Spleen (tissue), 7 donors: ENCODE measurements around the gene COL8A1.

Source experiments
- CTCF ChIP-seq, 11 experiments: fragments of 200-600 bp in 7 of 11; fragments of 450-650 bp in 4 of 11; sonication (generic) in 4 of 11; IDR thresholded peaks in 8 of 11; conservative IDR thresholded peaks in 3 of 11; 1 replicate in 7 of 11; 2 replicates in 4 of 11; pipeline versions ENCODE4 v1.4.0 to v1.8.0; 2016 to 2021; ENCODE audit warnings: antibody characterized with exemption in 11 of 11, inconsistent platforms in 4 of 11, mild to moderate bottlenecking in 1 of 11
- POLR2A ChIP-seq, 3 donors: fragments of 450-650 bp; IDR thresholded peaks; one replicate each; pipeline ENCODE4 v1.5.1; 2017; ENCODE audit warnings: antibody characterized with exemption in 3 of 3, mild to moderate bottlenecking in 1 of 3
- POLR2AphosphoS5 ChIP-seq, 3 donors: sonication (generic); formaldehyde crosslinking; IDR thresholded peaks; one replicate each; pipeline ENCODE4 v1.5.1; 2017; ENCODE audit warnings: antibody characterized with exemption in 3 of 3
- donor health status: DM: no; HTN: no; CAD: no; lungs with moderate emphysema.
- donor health status: DM: no; HTN: no; CAD: no.
- donor health status: DM: no; HTN: no; CAD: no.

GRCh38 chr3:99638167-99638948 is at the start of gene COL8A1:
- TF ChIP-seq CTCF (IDR thresholded peaks at IDR 0.05 in 8 of 11, conservative IDR thresholded peaks at IDR 0.05 in 3 of 11), result no peak
- TF ChIP-seq POLR2AphosphoS5 (IDR thresholded peaks at IDR 0.05), result no peak
- TF ChIP-seq POLR2A (IDR thresholded peaks at IDR 0.05), result no peak
